A673 (cell line): ENCODE measurements around the gene CRYBB1. TPM values are rescaled to one million over a fixed set of nuclear protein-coding genes. Genes with fewer than 3 reads are reported as not detected.

Experiments used
- BruUV-seq: library from RNA; stranded (reverse); fragments of 400-500 nt; replicated peaks from 2 replicates; lab custom pipeline; 2021; lab: Mats Ljungman, UMichigan
- CTCF ChIA-PET: fragments of 300-600 bp; sonication (Branson Sonifier 250); formaldehyde crosslinking; loops from one replicate; lab custom pipeline; 2022; ENCODE audit warnings: antibody characterized with exemption; lab: Charles Lee
- POLR2A ChIA-PET: fragments of 300-600 bp; sonication (Branson Sonifier 250); formaldehyde crosslinking; loops from one replicate; lab custom pipeline; 2022; ENCODE audit warnings: antibody characterized with exemption; ENCODE audit not compliant: low non-redundant PET; lab: Charles Lee
- DNase-seq: peaks from one replicate; pipeline ENCODE4 v3.0.0-alpha.2; 2015; ENCODE audit warnings: low spot score
- H3K27ac ChIP-seq: fragments of 200-600 bp; sonication (generic); 2 replicates; pipeline ENCODE4 v1.5.1; 2016; ENCODE audit warnings: mixed run types, low read depth, mild to moderate bottlenecking, mixed read lengths, antibody characterized with exemption, low read length; ENCODE audit not compliant: poor library complexity, severe bottlenecking
- H3K27me3 ChIP-seq: fragments of 200-600 bp; sonication (generic); replicated peaks from 2 replicates; pipeline ENCODE4 v1.6.1; 2017; ENCODE audit warnings: mixed run types, low read depth, mild to moderate bottlenecking, mixed read lengths, antibody characterized with exemption, low read length; ENCODE audit not compliant: insufficient read depth, poor library complexity
- H3K36me3 ChIP-seq: fragments of 200-600 bp; sonication (generic); 2 replicates; pipeline ENCODE4 v1.6.1; 2016; ENCODE audit warnings: mixed run types, mild to moderate bottlenecking, mixed read lengths, antibody characterized with exemption, low read length; ENCODE audit not compliant: insufficient read depth, poor library complexity, severe bottlenecking
- H3K4me1 ChIP-seq: fragments of 200-600 bp; sonication (generic); 2 replicates; pipeline ENCODE4 v1.6.1; 2017; ENCODE audit warnings: mixed run types, mild to moderate bottlenecking, mixed read lengths, antibody characterized with exemption, low read length; ENCODE audit not compliant: insufficient read depth, poor library complexity, severe bottlenecking
- H3K4me3 ChIP-seq: fragments of 200-600 bp; sonication (generic); 2 replicates; pipeline ENCODE4 v1.5.1; 2016; ENCODE audit warnings: low read depth, mixed run types, mild to moderate bottlenecking, mixed read lengths, low read length; ENCODE audit not compliant: poor library complexity, severe bottlenecking
- H3K9me3 ChIP-seq: fragments of 200-600 bp; sonication (generic); 2 replicates; pipeline ENCODE4 v1.6.1; 2016; ENCODE audit warnings: mixed run types, low read depth, mild to moderate bottlenecking, mixed read lengths, antibody characterized with exemption, low read length; ENCODE audit not compliant: poor library complexity, severe bottlenecking
- CTCF ChIP-seq: fragments of 300-800, 200-600 bp; sonication (generic); conservative IDR thresholded peaks from 2 replicates; pipeline ENCODE4 v1.5.1; 2017; ENCODE audit warnings: low read depth, mild to moderate bottlenecking, antibody characterized with exemption, low read length, moderate library complexity, mixed read lengths
- EZH2 ChIP-seq: fragments of 200-600 bp; sonication (generic); IDR thresholded peaks from 2 replicates; pipeline ENCODE4 v1.6.1; 2017; ENCODE audit warnings: borderline replicate concordance, low read depth, mild to moderate bottlenecking, mixed read lengths, antibody characterized with exemption, low read length; ENCODE audit not compliant: poor library complexity, severe bottlenecking
- intact Hi-C: fragments of 100-400 bp; cut with micrococcal nuclease; formaldehyde crosslinking; loops from one replicate; pipeline ENCODE4 v1.10.0; 2022; ENCODE audit not compliant: unreplicated experiment
- total RNA-seq: library from RNA; stranded (reverse); gene quantifications from 2 replicates; pipeline ENCODE4 v1.2.3, GENCODE V29; 2021

Gene CRYBB1
- total RNA-seq, 1 experiment from 2014 or later: not detected

GRCh38 chr22:26584010-26584409 lies 33.8 kb downstream of the CRYBB1 start:
- DNase-seq: no peak
- Histone ChIP-seq H3K36me3 (no peaks in the 10 kb centered on the region), H3K4me1 (no peaks in the 10 kb centered on the region), H3K27me3 (no peaks in the 10 kb centered on the region), H3K27ac (no peak overlapping the region), H3K9me3 (no peaks in the 10 kb centered on the region), H3K4me3 (no peak overlapping the region)
- ChIA-PET CTCF (no interaction called here), POLR2A (no interaction called here)
- no TSS peak for BruUV-seq
- TF ChIP-seq EZH2: no peak
- TF ChIP-seq CTCF: no peak
- intact Hi-C loops: no loop called here

- intact Hi-C loops: no loop called here
- H3K9me3 ChIP-seq: no peaks in the 10 kb centered on the region
- H3K4me1 ChIP-seq: no peaks in the 10 kb centered on the region
- no TSS peak for BruUV-seq
- no peak overlapping the region for H3K27ac ChIP-seq
- TF ChIP-seq EZH2 (no peak), CTCF (no peak)
- H3K36me3 ChIP-seq: no peaks in the 10 kb centered on the region
- no peak overlapping the region for H3K4me3 ChIP-seq
- no peaks in the 10 kb centered on the region for H3K27me3 ChIP-seq
- DNase-seq: no peak
- ChIA-PET POLR2A (interaction anchor here (0.7 kb wide), 1 partner anchor 1189 kb away, joined by 4 read pairs; no protein-coding TSS in a partner anchor), CTCF (no interaction called here)
Observed at GRCh38 chr22:26581633-26582168, 36.1 kb downstream of the CRYBB1 start.

- Histone ChIP-seq H3K4me3 (no peak overlapping the region), H3K27me3 (no peaks in the 10 kb centered on the region), H3K9me3 (no peaks in the 10 kb centered on the region), H3K36me3 (no peaks in the 10 kb centered on the region), H3K27ac (no peak overlapping the region), H3K4me1 (no peaks in the 10 kb centered on the region)
- TF ChIP-seq EZH2: no peak
- no peak for TF ChIP-seq CTCF
- ChIA-PET POLR2A (no interaction called here), CTCF (no interaction called here)
- intact Hi-C loops: no loop called here
- BruUV-seq: no TSS peak
- no peak for DNase-seq
Observed at GRCh38 chr22:26581026-26581425, 36.8 kb downstream of the CRYBB1 start.
